EL (cell line): Measurements from ENCODE around the gene DST.
A peak's percentile ranks its signal among the peaks of the same experiment; 100 is the strongest.
"Not testable (repeated sequence)": the region's sequence is repeated elsewhere in the genome, so short reads cannot be mapped to it uniquely, and the experiment has no call there.

Experiments
- DNase-seq: peaks from one replicate; pipeline ENCODE4 v3.0.0-alpha.2; 2016

DST gene

GRCh38 chr6:56570413-56571359 is 72.0 kb downstream of the DST start:
- DNase-seq = peak; percentile 37

GRCh38 chr6:56567501-56567900 is 75.2 kb downstream of the DST start:
- DNase-seq = no peak

- DNase-seq = not testable (repeated sequence)
Observed at GRCh38 chr6:56562730-56563129, 80.0 kb downstream of the DST start.

- no peak for DNase-seq
Observed at GRCh38 chr6:56556751-56557540, 85.7 kb downstream of the DST start.

GRCh38 chr6:56555438-56555872 is 87.2 kb downstream of the DST start:
- DNase-seq = no peak

- peak; percentile 65 for DNase-seq
Observed at GRCh38 chr6:56552187-56553130, 90.2 kb downstream of the DST start.

- peak; percentile 39 for DNase-seq
Observed at GRCh38 chr6:56551409-56552120, 91.1 kb downstream of the DST start.

- no peak for DNase-seq
Observed at GRCh38 chr6:56550301-56550700, 92.4 kb downstream of the DST start.

GRCh38 chr6:56549014-56549413 is 93.7 kb downstream of the DST start:
- DNase-seq = no peak

- no peak for DNase-seq
Observed at GRCh38 chr6:56547687-56548086, 95.0 kb downstream of the DST start.

GRCh38 chr6:56542364-56543331 is 100.0 kb downstream of the DST start:
- peak; percentile 99 for DNase-seq

- no peak for DNase-seq
Observed at GRCh38 chr6:56541741-56542360, 100.8 kb downstream of the DST start.

- peak; percentile 46 for DNase-seq
Observed at GRCh38 chr6:56541030-56541600, 101.6 kb downstream of the DST start.

GRCh38 chr6:56540232-56541029 is 102.3 kb downstream of the DST start:
- no peak for DNase-seq

GRCh38 chr6:56539527-56540105 is 103.1 kb downstream of the DST start:
- DNase-seq = no peak

- DNase-seq = no peak
Observed at GRCh38 chr6:56538851-56539250, 103.8 kb downstream of the DST start.

GRCh38 chr6:56537223-56537770 is 105.4 kb downstream of the DST start:
- no peak for DNase-seq

- DNase-seq = peak; percentile 67
Observed at GRCh38 chr6:56536536-56536935, 106.2 kb downstream of the DST start.
